ENCODE data around the gene ENAH.
"Not testable (repeated sequence)": the region's sequence is repeated elsewhere in the genome, so short reads cannot be mapped to it uniquely, and the experiment has no call there.

The ENAH gene

DNA sequence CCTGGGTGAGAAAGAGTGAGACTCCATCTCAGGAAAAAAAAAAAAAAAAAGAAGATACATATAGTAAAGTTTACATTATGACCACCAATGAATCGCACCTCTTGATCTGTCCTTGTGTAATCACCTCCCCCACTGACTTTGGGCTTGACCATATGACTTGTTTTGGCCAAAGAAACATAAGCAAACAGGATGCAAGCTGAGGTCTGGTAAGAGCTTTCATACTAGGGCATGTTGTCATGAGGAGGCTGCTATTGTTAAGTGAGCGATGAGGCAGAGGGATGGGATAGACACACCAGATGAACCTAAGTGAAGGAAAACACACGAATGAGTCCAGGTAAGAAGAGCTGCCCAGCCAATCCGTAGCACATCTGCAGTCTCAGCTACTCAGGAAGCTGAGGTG is 10.7 kb downstream of the ENAH start:
- DNase-seq, result no peak

DNA sequence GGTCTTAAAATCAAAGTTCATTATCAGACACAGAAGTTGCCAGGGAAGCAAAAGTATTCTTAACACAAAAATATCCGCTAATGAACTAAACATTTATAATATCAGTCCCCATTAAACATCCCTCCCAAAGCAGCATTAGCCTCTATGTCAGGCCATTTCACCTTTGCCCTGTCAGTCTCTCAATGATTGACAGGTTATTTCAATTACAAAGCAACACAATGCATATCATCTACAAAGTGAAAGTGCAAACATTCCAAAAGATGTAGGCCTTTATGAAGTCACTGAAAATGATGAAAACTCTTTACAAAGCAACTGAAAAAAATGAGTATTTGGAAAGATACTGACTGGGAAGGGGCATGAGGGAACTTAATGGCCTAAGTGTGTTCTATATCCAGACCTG is 14.1 kb downstream of the ENAH start:
- DNase-seq, result no peak

DNA sequence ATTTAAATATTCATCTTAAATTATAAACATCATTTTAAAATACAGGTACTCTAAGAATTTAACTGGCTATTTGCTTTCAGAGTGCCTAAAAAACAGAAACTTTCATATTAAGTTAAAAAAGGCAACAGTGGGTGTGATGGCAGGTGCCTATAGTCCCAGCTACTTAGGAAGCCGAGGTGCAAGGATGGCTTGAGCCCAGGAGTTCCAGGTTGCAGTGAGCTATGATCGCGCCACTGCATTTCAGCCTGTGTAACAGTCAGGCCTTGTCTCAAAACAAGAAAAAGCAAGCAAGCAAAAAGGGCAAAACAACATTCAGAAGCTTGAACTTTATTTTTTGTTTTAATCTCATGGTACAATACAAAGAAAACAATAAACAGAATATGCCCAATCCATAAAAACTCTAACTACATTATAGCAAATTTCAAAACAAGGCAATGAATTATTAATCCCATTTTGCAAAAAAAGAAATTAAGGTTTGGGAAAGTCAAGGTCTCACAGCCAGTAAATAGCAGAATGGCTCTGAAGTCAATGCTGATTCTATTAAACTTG is 15.2 kb downstream of the ENAH start:
- DNase-seq, result no peak

DNA sequence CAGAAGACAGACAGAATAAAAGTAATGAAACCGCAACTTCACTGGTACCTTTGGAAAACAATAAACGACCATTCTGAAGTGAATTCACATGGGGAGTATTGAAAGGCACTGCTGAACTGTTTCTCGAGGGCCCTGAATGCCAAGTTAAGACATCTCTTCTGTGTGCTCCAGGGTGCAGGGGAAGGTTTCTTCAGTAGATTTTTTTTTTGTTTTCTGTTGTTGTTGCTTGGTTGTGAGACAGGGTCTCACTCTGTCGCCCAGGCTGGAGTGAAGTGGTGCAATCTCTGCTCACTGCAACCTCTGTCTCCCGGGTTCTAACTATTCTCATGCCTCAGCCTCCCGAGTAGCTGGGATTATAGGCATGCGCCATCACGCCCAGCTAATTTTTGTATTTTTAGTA is 15.9 kb downstream of the ENAH start:
- DNase-seq, result not testable (repeated sequence)

DNA sequence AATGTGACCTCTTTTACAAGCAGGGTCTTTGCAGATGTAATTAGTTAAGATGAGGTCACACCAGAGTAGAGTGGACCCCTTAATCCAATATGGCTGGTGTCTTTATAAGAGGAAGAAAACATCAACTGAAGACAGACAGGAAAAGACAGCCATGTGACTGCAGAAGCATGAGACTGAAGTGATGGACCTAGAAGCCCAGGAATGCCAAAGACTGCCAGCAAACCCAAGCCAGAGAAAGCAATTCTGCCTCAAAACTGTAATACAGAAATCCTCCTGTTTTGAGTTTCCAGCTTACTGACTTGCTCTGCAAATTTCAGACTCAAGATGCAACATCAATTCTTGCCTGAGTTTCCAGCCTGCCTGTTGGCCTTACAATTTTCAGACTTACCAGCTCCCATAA is 17.3 kb downstream of the ENAH start:
- no peak for DNase-seq

DNA sequence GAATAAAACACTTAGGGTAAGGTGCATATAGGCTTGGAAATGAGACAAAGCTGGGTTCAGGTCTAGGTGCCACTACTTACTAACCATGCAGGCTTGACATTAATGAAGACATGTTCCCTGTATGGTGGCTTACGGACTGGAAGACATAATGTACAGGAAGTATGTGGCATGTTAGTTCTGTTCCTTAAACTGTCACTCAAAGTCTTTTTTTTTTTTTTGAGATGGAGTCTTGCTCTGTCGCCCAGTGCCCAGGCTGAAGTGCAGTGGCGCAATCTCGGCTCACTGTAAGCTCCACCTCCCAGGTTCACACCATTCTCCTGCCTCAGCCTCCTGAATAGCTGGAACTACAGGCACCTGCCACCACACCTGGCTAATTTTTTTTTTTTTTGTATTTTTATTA is 20.1 kb downstream of the ENAH start:
- not testable (repeated sequence) for DNase-seq

DNA sequence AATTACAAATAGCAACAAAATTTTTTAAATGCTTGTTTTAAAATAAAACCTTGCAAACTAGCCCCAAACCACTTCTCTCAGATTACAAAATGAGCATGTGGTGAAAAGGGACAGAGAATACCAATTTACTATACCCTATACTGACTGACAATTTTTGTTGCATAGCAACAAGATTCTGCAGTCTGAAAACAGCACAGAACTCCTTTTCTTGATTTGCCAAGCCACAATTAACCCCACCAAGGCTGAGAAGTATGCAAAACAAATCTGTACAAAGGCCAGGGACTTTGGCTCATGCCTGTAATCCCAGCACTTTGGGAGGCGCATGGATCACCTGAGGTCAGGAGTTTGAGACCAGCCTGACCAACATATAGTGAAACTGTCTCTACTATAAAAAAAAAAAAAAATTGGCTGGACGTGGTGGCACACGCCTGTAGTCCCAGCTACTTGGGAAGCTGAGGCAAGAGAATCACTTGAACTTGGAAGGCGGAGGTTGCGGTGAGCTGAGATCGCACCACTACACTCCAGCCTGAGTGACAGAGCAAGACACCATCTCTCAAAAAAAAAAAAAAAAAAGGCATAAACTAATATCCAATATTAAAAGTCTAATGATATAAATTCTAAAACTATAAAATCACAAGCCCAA is 21.8 kb downstream of the ENAH start:
- DNase-seq, result no peak

DNA sequence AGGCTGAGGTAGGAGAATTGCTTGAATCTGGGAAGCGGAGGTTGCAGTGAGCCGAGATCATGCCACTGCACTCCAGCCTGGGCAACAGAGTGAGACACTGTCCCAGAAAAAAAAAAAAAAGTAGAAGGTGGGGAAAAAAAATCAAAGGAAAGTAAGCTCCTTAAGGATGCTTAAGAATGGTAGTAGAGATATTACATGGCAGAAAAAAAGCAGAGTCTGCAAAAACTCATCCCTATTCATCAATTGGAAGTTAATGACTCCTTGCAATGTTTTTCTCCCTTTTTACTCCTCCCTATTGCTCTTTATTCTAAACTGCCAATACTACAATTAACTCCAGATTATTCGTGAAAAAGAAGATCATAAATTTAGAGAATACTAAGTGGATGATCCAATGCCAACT is 23.4 kb downstream of the ENAH start:
- no peak for DNase-seq

DNA sequence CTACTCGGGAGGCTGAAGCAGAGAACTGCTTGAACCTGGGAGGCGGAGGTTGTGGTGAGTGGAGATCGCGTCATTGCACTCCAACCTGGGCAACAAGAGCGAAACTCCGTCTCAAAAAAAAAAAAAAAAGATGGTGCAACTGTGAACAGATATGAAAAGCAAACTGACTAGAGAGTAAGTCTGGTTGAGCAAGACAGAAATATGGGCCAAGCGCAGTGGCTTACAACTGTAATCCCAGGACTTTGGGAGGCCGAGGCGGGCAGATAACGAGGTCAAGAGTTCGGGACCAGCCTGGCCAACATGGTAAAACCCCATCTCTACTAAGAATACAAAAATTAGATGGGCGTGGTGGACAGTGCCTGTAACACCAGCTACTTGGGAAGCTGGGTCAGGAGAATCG is 24.1 kb downstream of the ENAH start:
- DNase-seq, result not testable (repeated sequence)

DNA sequence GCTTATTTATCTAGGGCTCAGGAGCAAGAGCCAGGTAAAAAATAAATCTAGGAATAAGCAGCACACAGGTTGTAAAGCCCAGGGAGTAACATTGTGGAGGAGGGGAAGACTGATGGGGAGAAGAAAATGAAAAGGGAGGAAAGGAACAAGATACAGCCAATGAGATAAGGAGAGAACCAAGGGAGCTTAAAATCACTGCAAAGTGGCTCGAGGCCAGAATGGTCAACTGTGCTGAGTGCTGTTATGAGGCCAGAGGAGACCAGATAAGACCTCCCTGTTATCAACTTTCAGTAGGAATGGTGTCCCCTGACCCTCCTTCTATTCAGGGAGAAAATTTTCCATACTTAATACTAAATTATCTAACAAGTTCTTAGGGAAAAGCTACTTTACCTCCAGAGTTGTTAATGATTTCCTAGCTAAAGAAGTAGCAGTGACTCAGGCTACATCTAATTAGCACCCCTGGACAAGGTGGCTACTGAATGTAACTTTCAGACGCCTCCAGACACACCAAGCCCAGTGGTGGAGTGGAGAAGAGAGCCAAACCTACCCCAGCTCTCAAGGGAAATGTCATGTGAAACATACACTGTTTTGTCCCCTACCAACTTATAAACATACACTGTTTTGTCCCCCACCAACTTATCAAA is 25.5 kb downstream of the ENAH start:
- no peak for DNase-seq

DNA sequence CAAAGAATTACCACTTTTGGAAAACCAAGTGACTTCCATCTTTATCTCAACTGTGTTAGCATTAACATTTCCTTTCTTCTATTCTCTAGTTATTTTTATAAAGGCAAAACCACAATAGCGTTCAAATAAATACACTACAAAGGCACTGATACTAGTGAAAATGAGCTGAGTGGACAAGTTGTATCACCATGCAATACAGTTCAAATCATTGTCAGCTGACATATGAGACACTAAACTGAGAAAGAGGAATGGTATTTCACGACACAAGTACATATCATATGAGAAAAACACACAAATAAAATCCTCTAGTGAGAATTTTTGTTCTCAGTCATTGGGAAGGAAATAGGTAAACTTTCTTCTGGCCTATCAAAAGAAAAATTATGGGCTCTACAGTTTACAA is 26.2 kb downstream of the ENAH start:
- DNase-seq, result no peak

DNA sequence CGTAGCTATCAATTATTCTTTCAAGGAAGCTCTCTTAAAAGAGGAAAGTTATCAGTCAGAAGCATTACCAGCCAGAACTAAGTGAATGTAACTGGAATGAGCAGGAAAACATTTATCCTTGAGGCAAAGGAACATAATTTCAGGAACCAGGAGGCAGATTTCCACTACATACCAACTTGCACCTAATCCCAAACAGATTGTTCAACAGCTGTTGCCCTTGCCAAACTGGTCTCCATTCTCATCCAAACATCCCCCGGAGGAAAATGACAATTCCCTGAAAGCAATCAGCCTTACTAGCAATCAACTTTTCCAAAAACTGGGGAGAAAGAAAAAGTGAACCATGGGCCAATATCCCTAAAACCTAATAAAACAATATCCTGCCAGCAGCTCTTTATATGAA is 35.0 kb downstream of the ENAH start:
- DNase-seq, result no peak

DNA sequence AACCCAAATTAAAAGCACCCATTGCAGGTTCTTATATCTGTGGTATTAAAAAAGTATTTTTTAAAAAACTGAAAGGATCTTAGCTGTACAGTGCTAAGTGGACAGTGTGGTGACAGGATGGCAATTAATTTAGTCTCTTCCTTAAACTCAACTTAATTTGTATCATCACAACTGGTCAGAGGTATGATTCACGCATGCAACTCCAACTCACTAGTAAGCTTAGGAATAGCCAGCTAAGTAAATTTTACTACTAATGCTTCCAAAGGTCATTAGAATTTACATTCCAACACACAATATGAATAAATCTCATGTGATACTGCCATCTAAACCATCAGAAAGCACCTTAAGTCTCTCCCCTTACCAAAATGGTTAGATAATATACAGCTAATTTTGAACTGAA is 35.4 kb downstream of the ENAH start:
- DNase-seq, result no peak

DNA sequence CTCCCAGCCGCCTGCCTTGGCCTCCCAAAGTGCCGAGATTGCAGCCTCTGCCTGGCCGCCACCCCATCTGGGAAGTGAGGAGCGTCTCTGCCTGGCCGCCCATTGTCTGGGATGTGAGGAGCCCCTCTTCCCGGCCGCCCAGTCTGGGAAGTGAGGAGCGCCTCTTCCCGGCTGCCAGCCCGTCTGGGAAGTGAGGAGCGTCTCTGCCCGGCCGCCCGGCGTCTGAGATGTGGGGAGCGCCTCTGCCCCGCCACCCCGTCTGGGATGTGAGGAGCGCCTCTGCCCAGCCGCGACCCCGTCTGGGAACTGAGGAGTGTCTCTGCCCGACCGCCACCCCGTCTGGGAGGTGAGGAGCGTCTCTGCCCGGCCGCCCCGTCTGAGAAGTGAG is 37.5 kb downstream of the ENAH start:
- not testable (repeated sequence) for DNase-seq

DNA sequence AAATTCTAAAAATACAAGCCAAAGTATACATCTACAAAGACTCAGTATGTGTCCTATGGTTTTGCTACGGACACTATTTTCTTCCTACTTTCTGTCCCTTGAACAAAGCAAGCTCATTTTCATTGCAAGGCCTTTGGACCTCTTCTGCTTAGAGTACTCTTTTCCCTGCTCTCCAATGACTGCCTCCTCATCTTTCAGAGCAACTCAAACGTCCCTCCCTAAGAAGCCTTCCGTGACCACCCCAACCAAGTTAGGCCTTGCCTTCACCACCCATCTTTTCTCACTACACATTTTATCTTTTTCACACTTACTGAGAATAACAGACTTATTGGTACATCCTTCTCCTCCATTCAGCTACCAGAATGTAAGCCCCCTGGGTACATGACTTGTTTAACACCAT is 39.9 kb downstream of the ENAH start:
- DNase-seq, result no peak

DNA sequence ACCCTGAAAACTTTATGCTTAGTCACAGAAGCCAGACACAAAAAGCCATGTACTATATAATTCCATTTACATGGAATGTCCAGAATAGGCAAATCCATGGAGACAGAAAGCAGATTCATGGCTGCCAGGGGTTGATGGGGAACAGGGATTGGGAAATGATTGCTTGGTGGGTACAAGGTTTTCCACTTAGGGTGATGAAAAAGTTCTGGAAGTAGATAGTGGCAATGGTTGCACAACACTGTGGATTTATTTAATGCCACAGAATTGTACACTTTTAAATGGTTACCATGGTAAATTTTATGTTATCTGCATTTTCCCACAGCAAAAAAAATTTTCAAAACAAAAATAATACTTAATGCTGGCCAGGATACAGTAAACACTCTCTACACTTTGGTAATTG is 40.6 kb downstream of the ENAH start:
- DNase-seq, result no peak

DNA sequence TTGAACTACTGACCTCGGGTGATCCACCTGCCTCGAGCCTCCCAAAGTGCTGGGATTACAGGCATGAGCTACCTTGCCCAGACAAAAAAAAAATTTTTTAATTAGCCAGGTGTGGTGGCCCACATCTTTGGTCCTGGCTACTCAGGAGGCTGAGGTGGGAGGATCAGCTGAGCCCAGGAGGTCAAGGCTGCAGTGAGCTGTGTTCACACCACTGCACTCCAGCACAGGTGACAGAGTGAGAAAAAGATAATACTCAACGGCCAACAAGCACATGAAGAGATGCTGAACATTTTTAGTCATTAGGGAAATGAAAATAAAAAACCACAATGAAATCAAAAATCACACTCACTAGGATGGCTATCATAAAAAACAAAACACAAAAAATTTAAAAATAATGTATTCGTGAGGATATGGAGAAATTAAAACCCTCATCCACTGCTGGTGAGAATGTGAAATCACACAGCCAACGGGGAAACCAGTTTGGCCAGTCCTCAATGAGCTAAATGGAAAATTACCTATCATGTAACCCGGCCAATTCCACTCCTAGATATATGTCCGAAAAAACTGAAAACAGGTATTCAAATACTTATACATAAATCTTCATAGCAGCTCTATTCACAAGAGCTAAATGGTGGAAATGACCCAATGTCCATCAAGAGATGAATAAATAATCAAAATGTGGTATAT is 41.2 kb downstream of the ENAH start:
- DNase-seq, result no peak

DNA sequence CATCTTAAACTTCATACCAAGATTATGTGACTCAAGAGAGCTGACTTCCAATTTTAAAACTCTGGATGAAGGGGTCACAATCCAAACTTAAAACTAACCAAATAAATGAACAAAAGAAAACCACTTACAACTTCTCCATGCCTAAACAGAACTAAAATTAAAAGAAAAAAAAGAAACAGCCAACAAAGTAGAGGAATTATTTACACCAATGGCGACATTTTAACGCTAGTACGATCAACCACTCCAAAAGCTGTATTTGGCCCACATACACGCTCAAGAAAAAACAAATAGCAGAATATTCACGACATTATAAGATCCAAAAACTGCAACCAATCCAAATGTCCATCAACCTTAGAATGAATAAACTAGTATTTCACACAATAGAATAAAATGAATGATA is 42.4 kb downstream of the ENAH start:
- no peak for DNase-seq

DNA sequence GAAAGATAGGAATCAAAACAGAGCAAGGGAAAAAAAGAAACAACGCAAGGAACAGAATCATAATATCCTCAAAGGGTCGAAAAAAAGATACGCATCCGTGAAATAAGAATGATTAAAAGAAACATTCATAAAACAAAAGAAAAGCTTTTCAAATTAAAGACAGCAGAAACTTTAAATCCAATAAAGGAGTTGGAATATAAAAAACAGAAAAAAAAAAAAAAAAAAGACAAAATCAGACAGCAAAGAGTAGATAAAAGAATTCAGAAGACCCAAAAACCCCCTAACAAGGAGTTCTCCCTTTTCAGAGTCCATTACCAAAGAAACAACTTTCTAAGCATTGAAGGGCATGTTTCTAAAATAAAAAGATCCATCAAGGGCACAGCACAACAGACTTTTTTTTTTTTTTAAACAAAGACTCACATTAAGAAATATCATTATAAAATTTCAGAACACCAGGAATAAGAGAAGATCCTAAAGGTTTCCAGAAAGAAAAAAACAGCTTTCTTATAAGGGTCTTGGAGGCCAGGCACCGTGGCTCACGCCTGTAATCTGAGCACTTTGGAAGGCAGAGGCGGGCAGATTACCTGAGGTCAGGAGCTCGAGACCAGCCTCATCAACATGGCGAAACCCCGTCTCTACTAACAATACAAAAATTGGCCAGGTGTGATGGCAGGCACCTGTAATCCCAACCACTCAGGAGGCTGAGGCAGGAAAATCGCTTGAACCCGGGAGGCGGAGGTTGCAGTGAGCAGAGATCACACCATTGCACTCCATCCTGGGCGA is 44.7 kb downstream of the ENAH start:
- DNase-seq, result no peak

DNA sequence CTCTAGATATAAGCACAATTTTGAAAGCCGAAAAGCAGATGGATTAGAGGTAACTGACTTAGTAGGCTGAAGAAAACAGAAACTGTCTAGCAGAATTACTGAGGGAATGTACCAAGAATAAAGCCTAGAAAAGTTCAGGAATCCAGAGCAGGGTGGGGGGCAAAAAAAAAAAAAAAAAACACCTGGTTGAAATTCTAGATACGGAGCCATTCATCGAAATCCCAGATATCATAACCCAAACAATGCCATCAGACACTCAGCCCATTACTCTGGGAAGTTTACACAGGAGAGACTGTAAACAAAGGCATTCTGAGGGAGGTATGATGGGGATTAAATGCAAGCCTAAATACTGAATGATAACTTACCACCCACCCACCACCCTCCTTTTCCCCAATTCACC is 45.6 kb downstream of the ENAH start:
- no peak for DNase-seq

DNA sequence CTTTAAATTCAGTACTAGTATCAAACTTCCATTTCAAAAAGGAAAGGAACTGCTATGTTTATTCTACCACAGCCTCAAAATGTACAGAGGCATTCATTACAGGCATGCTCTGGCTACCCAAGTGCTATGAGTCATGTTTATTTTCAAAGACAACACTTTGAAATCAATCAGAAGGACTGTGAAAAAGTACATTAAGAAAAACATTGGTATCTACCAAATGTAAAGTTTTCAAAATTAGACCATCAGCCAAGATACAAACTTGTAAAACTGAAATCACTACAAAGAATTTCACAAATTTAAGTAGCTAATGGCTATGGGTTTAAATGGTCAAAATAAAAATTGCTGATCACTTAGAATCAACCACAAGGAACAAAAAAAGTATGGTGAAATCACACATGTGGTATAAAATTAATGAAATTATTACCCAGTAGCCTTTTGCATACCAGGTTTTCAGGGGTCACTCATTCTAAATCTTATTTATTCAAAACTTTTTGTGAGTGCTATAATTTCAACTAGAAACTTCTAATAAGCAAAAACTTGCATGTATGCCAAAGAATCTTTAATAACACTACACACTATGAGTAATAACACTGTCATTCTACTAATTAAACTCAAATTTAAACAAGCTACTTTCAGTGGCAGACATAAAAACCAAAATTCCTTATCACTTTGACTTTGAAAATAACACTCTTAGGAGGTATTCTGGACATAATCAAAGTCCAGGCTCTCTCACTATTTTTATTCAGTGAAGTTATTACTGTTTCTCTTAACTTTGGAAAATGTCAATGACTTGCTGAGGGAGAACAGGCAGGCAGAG is 49.2 kb downstream of the ENAH start:
- no peak for DNase-seq

DNA sequence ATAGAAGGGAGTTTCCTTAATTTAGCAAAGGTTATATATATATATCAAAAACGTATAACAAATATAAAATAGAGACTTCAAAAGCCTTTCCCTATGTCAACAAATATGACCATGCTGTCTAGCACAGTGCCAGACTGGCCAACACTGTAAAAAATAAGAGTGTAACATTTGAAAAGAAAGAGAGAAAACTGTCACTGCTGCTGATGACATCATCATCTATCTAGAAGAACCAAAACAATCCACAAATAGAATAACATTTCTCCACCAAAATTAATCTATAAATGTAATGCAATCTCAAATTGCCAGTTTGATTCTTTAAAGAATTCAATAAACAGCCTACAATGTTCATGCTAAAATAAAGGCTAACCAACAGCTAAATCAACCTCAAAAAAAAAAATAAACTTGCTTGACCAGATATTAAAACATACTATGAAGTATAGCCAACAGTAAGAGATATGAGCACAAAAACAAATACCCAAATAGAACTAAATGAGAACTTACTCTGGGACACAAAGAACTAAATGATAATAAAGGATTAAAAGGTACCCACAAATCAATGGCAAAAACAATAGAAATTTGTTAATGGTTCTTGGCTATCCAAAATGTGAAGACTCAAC is 50.2 kb downstream of the ENAH start:
- no peak for DNase-seq

Data from CD4-positive, alpha-beta T cell treated with Interleukin-17A for 1 hour (primary cell).